Stomach (tissue), 9 donors: ENCODE data around the gene CORO2B. TPM values are rescaled to one million over a fixed set of nuclear protein-coding genes. Genes with fewer than 3 reads are reported as not detected.
A peak's percentile ranks its signal among the peaks of the same experiment; 100 is the strongest.

Experiments used
- DNase-seq, 2 donors: peaks; one replicate each; pipeline versions ENCODE4 v3.0.0 to v3.0.0-alpha.2; 2013 to 2019
- H3K27ac ChIP-seq, 5 donors: fragments of 200-600 bp in 4 of 5; sonication (generic) in 4 of 5; one replicate each; pipeline ENCODE4 v1.5.1; 2013 to 2019; ENCODE audit warnings: mild to moderate bottlenecking in 1 of 5, moderate library complexity in 1 of 5
- H3K27me3 ChIP-seq, 3 donors: fragments of 200-600 bp; sonication (generic); one replicate each; pipeline ENCODE4 v1.5.1; 2017 to 2019; ENCODE audit warnings: mixed run types in 1 of 3
- H3K36me3 ChIP-seq, 4 donors: fragments of 200-600 bp; sonication (generic); 1 replicate in 3 of 4; 2 replicates in 1 of 4; pipeline ENCODE4 v1.5.1; 2016 to 2019
- H3K4me1 ChIP-seq, 4 donors: fragments of 200-600 bp; sonication (generic); one replicate each; pipeline ENCODE4 v1.5.1; 2016 to 2019
- H3K4me3 ChIP-seq, 4 donors: fragments of 200-600 bp; sonication (generic) in 3 of 4; one replicate each; pipeline ENCODE4 v1.5.1; 2016 to 2019; ENCODE audit warnings: mild to moderate bottlenecking in 1 of 4
- H3K9me3 ChIP-seq, 4 donors: fragments of 200-600 bp; sonication (generic); one replicate each; pipeline ENCODE4 v1.5.1; 2016 to 2019
- EP300 ChIP-seq: sonication (generic); formaldehyde crosslinking; IDR thresholded peaks from one replicate; pipeline ENCODE4 v1.6.1; 2017; ENCODE audit warnings: antibody characterized with exemption
- POLR2A ChIP-seq, 4 donors: fragments of 450-650 bp; IDR thresholded peaks; one replicate each; pipeline ENCODE4 v1.6.1; 2016; ENCODE audit warnings: antibody characterized with exemption in 4 of 4, control low read depth in 2 of 4, mild to moderate bottlenecking in 1 of 4, moderate library complexity in 1 of 4
- POLR2AphosphoS5 ChIP-seq, 3 donors: sonication (generic); formaldehyde crosslinking; IDR thresholded peaks; one replicate each; pipeline ENCODE4 v1.6.1; 2016; ENCODE audit warnings: antibody characterized with exemption in 3 of 3
- WGBS, 5 donors: extraction: QIAGEN DNeasy Blood & Tissue Kit in 3 of 5; methylation state at CpG; one replicate each; pipeline versions ENCODE4 v1.1.5 to v1.1.7; 2013 to 2018; 5-methylcytosine and 5-hydroxymethylcytosine counted together
- intact Hi-C: fragments of 100-400 bp; cut with DNase I; formaldehyde crosslinking; loops from one replicate; pipeline ENCODE4 v1.15.1; 2023; ENCODE audit warnings: low total_unique reads
- polyA plus RNA-seq, 3 donors: library from polyadenylated mRNA; stranded (reverse); fragments of 200-250 nt; gene quantifications; one replicate each; pipeline ENCODE4 v1.2.3, GENCODE V29; 2013
- total RNA-seq, 5 donors: library from RNA; depleted of rRNA; stranded (reverse); fragments of >200 nt; gene quantifications; one replicate each; pipeline versions ENCODE4 v1.1.0 to v1.2.3, GENCODE V29; 2014 to 2016
- TF ChIP-seq, protein P1 (sequence below), 7 experiments: fragments of 450-650 bp in 4 of 7; fragments of 200-600 bp in 3 of 7; sonication (generic) in 3 of 7; IDR thresholded peaks; one replicate each; pipeline ENCODE4 v1.5.1; 2016 to 2019; ENCODE audit warnings: antibody characterized with exemption in 7 of 7, control low read depth in 2 of 7, mild to moderate bottlenecking in 1 of 7
- donor health status: healthy with polysubstance abuse.
- donor health status: Bipolar disorder and iron deficiency.
- donor health status: healthy.

CORO2B gene
- total and polyA plus RNA-seq, 8 donors = 0.89 to 3.7 (median 2.3) TPM; not detected in 1

DNA sequence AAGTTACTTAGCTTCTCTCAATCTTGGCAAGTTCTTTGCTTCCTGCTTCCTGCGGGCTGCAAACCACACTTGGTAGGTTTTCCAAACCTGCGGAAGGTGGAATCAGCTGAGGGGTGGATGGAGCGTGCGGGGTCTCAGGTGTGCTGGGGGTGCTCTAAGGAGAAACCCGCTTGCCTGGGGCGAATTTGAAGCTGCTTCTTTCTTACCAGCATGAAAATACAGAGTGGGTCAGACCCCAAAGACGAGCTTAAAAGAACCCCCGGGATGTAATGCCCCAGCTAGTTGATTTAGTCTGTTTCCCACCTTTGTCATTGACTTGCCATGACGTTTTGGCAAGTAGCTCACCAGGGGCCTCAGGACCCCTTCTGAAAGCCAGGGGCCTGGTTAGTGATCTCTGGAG is 28.8 kb upstream of the CORO2B start:
- peaks cover 0 to 37% (median 4%) of the 10 kb centered on the region in 3 donors for H3K27me3 ChIP-seq
- no peak for TF ChIP-seq POLR2AphosphoS5 (IDR thresholded peaks at IDR 0.05)
- TF ChIP-seq EP300 = no peak
- TF ChIP-seq, protein P1, sequence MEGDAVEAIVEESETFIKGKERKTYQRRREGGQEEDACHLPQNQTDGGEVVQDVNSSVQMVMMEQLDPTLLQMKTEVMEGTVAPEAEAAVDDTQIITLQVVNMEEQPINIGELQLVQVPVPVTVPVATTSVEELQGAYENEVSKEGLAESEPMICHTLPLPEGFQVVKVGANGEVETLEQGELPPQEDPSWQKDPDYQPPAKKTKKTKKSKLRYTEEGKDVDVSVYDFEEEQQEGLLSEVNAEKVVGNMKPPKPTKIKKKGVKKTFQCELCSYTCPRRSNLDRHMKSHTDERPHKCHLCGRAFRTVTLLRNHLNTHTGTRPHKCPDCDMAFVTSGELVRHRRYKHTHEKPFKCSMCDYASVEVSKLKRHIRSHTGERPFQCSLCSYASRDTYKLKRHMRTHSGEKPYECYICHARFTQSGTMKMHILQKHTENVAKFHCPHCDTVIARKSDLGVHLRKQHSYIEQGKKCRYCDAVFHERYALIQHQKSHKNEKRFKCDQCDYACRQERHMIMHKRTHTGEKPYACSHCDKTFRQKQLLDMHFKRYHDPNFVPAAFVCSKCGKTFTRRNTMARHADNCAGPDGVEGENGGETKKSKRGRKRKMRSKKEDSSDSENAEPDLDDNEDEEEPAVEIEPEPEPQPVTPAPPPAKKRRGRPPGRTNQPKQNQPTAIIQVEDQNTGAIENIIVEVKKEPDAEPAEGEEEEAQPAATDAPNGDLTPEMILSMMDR (IDR thresholded peaks at IDR 0.05) = no peak
- TF ChIP-seq POLR2A (IDR thresholded peaks at IDR 0.05) = no peak
- no peaks in the 10 kb centered on the region for H3K36me3 ChIP-seq
- H3K4me3 ChIP-seq = no peak overlapping the region
- H3K27ac ChIP-seq = no peak overlapping the region
- intact Hi-C loops = loop anchor here (5.0 kb wide), 1 partner anchor 122 kb away; no protein-coding TSS in a partner anchor
- 62 to 67% (median 64%) methylated on average over 9 of the region's 9 CpGs for WGBS, 5 donors
- H3K9me3 ChIP-seq = no peaks in the 10 kb centered on the region
- no peak for DNase-seq
- H3K4me1 ChIP-seq = peaks cover 0 to 6% (median 0%) of the 10 kb centered on the region in 4 donors

DNA sequence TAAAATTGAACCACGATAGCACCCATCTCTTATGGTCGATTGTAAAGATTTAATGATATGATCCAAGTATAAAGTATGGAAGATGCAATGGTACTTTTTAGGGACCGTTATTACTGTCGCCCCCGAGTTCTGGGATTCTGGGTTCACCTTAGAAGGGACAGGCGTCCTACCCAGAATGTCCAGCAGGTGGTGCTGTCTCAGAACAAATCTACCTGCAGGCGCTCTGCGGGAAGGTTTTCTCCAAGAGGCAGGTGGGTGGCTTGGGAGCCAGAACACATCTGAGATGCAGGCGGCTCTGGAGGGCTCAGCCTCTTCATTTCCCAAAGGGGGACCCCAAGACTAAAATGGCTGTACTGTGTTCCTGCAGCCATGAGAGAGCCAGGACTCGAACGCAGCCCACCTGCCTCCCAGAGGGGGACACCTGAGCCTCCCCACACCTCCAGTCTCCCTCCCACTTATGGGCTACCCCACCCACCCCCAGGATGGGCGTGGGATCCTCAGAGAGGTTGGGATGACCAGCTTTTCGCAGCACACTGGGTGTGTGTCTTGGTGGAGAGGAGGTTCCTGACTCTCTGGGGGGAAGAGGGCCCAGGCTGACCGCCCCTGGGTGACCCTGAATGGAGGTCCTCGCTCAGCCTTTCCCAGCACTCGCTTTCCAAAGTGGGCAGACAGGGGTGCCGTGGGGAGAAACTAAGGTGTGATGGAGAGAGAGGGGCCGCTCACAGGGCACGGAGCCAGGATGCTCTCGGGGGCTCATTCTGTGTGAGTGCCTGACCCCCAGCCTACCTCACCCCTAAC is 28.1 kb upstream of the CORO2B start:
- Histone ChIP-seq H3K36me3 (no peaks in the 10 kb centered on the region), H3K4me1 (peaks cover 0 to 6% (median 0%) of the 10 kb centered on the region in 4 donors), H3K4me3 (no peak overlapping the region), H3K27me3 (peaks cover 0 to 41% (median 4%) of the 10 kb centered on the region in 3 donors), H3K27ac (no peak overlapping the region), H3K9me3 (no peaks in the 10 kb centered on the region)
- intact Hi-C loops = loop anchor here (5.0 kb wide), 1 partner anchor 122 kb away; no protein-coding TSS in a partner anchor
- WGBS, 5 donors = 19 to 43% (median 39%) methylated on average over 13 to 20 of the region's 20 CpGs
- TF ChIP-seq, protein P1 (IDR thresholded peaks at IDR 0.05) = peak in 6 of 7 experiments; percentile 41 to 98 (median 88)
- TF ChIP-seq POLR2AphosphoS5 (IDR thresholded peaks at IDR 0.05) = no peak
- no peak for TF ChIP-seq EP300
- TF ChIP-seq POLR2A (IDR thresholded peaks at IDR 0.05) = no peak
- DNase-seq = peak; percentile 82 to 88

DNA sequence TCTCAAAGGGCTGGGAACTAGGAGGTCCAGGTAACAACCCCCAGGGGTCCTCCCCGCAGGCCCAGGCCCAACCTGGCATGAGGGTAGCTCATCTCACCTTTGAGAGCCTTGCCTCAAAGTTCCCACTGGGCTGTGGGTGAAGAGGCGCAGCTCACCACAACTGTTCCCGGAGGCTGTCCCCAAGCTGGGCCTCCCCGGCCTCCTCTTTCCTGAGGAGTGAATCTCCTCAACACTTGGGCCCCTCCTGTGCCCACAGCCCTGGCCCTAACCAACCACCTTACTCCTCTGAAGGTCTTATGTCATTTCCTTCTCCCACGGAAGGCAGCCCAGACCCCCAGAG is 27.5 kb upstream of the CORO2B start:
- no peak overlapping the region for H3K27ac ChIP-seq
- 62 to 84% (median 71%) methylated on average over 5 of the region's 5 CpGs for WGBS, 5 donors
- TF ChIP-seq POLR2A (IDR thresholded peaks at IDR 0.05) = no peak
- no peak for TF ChIP-seq EP300
- TF ChIP-seq, protein P1 (IDR thresholded peaks at IDR 0.05) = no peak
- no peak for TF ChIP-seq POLR2AphosphoS5 (IDR thresholded peaks at IDR 0.05)
- peaks cover 0 to 6% (median 0%) of the 10 kb centered on the region in 4 donors for H3K4me1 ChIP-seq
- no peak for DNase-seq
- peaks cover 0 to 41% (median 4%) of the 10 kb centered on the region in 3 donors for H3K27me3 ChIP-seq
- H3K4me3 ChIP-seq = no peak overlapping the region
- intact Hi-C loops = loop anchor here (5.0 kb wide), 1 partner anchor 121 kb away; no protein-coding TSS in a partner anchor
- no peaks in the 10 kb centered on the region for H3K9me3 ChIP-seq
- H3K36me3 ChIP-seq = no peaks in the 10 kb centered on the region

DNA sequence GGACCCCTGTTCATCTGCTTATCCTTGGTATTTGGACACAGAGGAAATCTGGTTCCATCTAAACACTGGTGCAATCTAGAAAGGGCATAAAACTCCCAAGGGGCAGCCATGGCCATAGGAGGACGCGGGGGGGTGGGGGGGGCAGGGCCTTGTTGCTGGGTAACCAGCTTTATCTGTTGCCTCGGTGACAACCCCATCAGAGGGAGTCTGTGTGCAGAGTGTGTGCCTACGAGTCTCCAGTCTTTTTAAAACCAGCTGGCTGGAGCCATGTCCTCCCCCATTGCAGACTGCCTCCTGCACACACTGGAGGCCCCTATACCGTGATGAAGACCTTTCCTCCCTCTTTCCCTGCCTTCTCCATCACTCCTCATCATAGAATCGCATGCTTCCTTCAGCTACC is 26.4 kb upstream of the CORO2B start:
- Histone ChIP-seq H3K27me3 (peaks cover 0 to 43% (median 4%) of the 10 kb centered on the region in 3 donors), H3K36me3 (no peaks in the 10 kb centered on the region), H3K9me3 (no peaks in the 10 kb centered on the region), H3K4me3 (no peak overlapping the region), H3K27ac (no peak overlapping the region), H3K4me1 (peaks cover 0 to 6% (median 0%) of the 10 kb centered on the region in 4 donors)
- DNase-seq = no peak
- intact Hi-C loops = loop anchor here (5.0 kb wide), 1 partner anchor 120 kb away; no protein-coding TSS in a partner anchor
- WGBS, 5 donors = 36 to 51% (median 45%) methylated on average over 4 to 6 of the region's 6 CpGs
- TF ChIP-seq POLR2AphosphoS5 (IDR thresholded peaks at IDR 0.05) (no peak), EP300 (no peak), POLR2A (IDR thresholded peaks at IDR 0.05) (no peak)
- TF ChIP-seq, protein P1 (IDR thresholded peaks at IDR 0.05) = no peak
